BJ (cell line): ENCODE results near the gene SLIT3. TPM values are rescaled to one million over a fixed set of nuclear protein-coding genes. Genes with fewer than 3 reads are reported as not detected.

ENCODE experiments used
- CTCF ChIA-PET: fragments of 350-600 bp; formaldehyde crosslinking; extraction: SDS; loops from one replicate; lab custom pipeline; 2021; ENCODE audit warnings: antibody characterized with exemption, inconsistent platforms; lab: Yijun Ruan, JAX
- POLR2A ChIA-PET: fragments of 300-600 bp; sonication (Branson Sonifier 250); formaldehyde crosslinking; extraction: SDS; loops from one replicate; lab custom pipeline; 2021; ENCODE audit warnings: antibody characterized with exemption; lab: Charles Lee
- DNase-seq: peaks from one replicate; pipeline ENCODE4 v3.0.0-alpha.2; 2011; ENCODE audit warnings: low read depth
- H3K27me3 ChIP-seq: 2 replicates; pipeline ENCODE4 v1.6.0; 2011; ENCODE audit warnings: low read length; ENCODE audit not compliant: control insufficient read depth, insufficient read depth
- H3K36me3 ChIP-seq: 2 replicates; pipeline ENCODE4 v1.5.1; 2011; ENCODE audit warnings: low read length; ENCODE audit not compliant: control insufficient read depth, insufficient read depth
- H3K4me3 ChIP-seq: 2 replicates; pipeline ENCODE4 v1.5.1; 2011; ENCODE audit warnings: low read depth, mild to moderate bottlenecking, control low read depth, low read length
- polyA plus RNA-seq: library from polyadenylated mRNA; depleted of rRNA; stranded (reverse); fragments of >200 nt; gene quantifications from 2 replicates; pipeline ENCODE4 v1.2.3, GENCODE V29; 2011
- TF ChIP-seq, protein P1 (sequence below): IDR thresholded peaks from 2 replicates; pipeline ENCODE4 v1.5.1; 2011; ENCODE audit warnings: low read depth, mild to moderate bottlenecking, control low read depth, inconsistent platforms, low read length, moderate library complexity; ENCODE audit not compliant: insufficient read depth

The SLIT3 gene
- polyA plus RNA-seq, 1 experiment: 26.8 TPM

DNA sequence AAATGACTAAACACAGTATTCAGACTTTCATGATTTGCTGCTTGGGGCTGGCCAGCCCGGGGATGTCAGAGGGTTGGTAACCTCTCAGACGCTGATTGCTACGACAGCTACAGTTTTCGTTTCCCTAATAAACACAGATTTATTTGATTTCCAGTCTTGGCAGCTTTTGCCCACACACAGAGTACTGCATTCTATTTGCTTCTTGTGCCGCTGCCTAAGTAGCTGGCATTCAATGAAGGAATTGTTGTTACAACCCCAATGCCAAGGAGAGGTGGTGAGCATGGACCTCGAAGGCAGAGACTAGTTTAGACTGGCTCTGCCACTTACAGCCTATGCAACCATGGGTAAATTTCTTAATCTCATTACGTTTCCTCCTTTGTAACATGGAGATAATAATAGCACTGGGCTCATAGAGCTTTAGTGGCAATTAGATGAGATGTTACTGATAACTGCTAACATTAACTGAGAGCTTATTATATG is 474.7 kb downstream of the SLIT3 start:
- TF ChIP-seq, protein P1, sequence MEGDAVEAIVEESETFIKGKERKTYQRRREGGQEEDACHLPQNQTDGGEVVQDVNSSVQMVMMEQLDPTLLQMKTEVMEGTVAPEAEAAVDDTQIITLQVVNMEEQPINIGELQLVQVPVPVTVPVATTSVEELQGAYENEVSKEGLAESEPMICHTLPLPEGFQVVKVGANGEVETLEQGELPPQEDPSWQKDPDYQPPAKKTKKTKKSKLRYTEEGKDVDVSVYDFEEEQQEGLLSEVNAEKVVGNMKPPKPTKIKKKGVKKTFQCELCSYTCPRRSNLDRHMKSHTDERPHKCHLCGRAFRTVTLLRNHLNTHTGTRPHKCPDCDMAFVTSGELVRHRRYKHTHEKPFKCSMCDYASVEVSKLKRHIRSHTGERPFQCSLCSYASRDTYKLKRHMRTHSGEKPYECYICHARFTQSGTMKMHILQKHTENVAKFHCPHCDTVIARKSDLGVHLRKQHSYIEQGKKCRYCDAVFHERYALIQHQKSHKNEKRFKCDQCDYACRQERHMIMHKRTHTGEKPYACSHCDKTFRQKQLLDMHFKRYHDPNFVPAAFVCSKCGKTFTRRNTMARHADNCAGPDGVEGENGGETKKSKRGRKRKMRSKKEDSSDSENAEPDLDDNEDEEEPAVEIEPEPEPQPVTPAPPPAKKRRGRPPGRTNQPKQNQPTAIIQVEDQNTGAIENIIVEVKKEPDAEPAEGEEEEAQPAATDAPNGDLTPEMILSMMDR: no peak
- CTCF ChIA-PET: no interaction called here
- Histone ChIP-seq H3K36me3 (no peaks in the 10 kb centered on the region), H3K27me3 (no peaks in the 10 kb centered on the region), H3K4me3 (no peak overlapping the region)
- DNase-seq: no peak
- POLR2A ChIA-PET: no interaction called here

DNA sequence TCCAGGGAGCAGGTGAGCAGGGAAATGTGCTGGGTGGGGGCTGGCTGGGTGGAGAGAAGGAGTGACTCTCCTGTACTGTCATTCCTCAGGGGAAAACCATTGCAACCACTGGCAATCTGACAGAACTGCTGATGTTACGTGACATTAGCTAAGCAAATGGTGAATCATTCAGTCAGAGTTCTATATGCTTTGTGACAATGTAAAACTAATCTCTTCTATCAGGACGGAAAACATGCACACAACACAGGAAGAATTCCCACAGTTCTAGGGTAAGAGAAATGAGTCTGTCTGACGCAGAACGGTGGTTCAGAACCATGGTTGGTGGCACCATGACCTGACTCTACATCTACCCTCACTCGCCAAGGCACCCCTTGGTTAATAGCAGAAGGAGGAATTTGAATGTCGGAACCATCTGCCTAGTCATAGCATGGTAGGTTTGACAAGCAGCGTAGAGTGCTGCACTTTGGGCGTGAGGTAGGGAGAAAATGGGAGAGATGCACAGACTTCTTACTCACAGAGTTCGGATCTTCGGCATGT is 478.1 kb downstream of the SLIT3 start:
- POLR2A ChIA-PET: no interaction called here
- Histone ChIP-seq H3K27me3 (no peaks in the 10 kb centered on the region), H3K36me3 (no peaks in the 10 kb centered on the region), H3K4me3 (no peak overlapping the region)
- no peak for DNase-seq
- CTCF ChIA-PET: interaction anchor here (1.5 kb wide), 1 partner anchor 17 kb away, joined by 4 read pairs; no protein-coding TSS in a partner anchor
- TF ChIP-seq, protein P1: no peak

DNA sequence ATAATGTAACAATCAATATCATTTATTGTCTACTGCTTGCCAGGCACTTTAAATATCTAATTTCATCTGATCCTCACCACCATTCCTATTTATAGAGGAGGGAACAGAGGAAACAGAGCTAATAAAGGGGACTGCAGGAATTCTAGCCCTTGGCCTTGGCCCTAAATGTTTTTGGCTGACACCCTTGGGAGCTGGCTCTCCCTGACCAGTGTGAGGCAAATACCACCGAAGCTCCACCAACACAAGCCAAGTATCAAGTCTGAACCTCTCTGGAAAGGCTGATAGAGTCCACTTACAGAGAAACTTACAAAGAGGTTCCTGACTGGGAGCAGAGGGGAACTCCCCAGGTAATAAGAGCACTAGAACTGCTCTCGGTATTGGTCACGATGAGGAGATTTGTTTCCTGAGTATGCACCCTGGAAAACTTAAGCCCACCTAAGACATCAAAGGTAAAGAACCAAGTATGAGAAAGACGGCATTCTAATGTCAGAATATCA is 478.6 kb downstream of the SLIT3 start:
- no peak overlapping the region for H3K4me3 ChIP-seq
- TF ChIP-seq, protein P1: no peak
- POLR2A ChIA-PET: no interaction called here
- no peak for DNase-seq
- CTCF ChIA-PET: interaction anchor here (1.5 kb wide), 1 partner anchor 16 kb away, joined by 4 read pairs; no protein-coding TSS in a partner anchor
- no peaks in the 10 kb centered on the region for H3K36me3 ChIP-seq
- H3K27me3 ChIP-seq: no peaks in the 10 kb centered on the region

DNA sequence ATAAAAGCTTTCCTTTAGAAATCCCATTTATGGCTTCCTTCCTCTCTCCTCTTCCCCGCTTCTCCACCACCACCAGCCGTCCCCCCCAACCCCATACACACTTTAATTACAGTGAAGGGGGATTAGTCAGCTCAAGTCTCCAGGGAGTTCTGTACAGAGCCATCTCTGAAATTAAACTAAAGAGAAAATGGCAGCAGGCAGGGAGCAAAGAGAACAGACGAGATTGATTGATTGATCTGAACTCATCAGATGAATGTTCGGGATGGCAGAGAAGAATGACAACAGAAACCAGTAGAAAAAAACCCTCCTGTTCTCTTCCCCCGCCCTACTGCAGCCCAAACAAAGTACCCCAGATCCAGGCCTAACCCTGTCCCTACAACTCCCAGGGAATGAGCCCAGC is 480.1 kb downstream of the SLIT3 start:
- ChIA-PET POLR2A (no interaction called here), CTCF (no interaction called here)
- H3K27me3 ChIP-seq: no peaks in the 10 kb centered on the region
- TF ChIP-seq, protein P1: no peak
- no peak overlapping the region for H3K4me3 ChIP-seq
- no peak for DNase-seq
- no peaks in the 10 kb centered on the region for H3K36me3 ChIP-seq

DNA sequence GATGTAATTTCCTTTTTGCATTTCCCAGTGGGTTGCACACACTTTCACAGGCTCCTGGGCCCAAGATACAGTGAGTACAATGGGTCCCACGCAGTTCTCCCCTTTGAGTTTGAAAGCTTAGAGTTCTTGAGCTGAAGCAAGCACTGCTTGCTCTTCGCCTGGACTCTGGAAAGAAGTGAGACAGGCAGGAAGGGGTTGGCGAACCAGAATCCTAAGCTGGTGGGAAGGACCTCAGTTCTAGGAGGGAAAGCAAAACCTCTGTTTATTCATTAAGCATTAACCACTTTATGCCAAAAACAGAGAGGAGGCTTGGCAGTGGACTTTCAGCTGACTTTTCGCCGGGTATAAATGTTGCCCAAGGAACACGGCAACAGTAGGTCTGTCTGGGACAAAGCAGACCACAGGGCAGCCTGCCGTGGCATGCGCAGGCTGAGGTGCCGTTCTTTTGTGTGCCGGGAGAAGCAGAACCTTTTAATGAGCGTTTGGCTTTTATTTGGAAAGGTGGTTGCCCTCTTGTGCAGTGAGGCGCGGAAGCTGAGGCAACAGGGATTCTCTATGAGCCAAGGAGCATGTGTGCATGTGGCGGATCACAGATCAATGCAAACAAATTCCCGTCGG is 481.8 kb downstream of the SLIT3 start:
- no peaks in the 10 kb centered on the region for H3K27me3 ChIP-seq
- TF ChIP-seq, protein P1: no peak
- DNase-seq: no peak
- no peaks in the 10 kb centered on the region for H3K36me3 ChIP-seq
- CTCF ChIA-PET: no interaction called here
- no peak overlapping the region for H3K4me3 ChIP-seq
- POLR2A ChIA-PET: no interaction called here
